ENCODE measurements around the gene GLS2.

GLS2 gene

GRCh38 chr12:56529656-56530055, 41.7 kb upstream of the GLS2 start:
- H3K9ac ChIP-seq (ENCODE audit: low read depth, low read length) = no peak overlapping the region
- H3K27ac ChIP-seq (ENCODE audit: low read length) = no peak overlapping the region
- no peaks in the 10 kb centered on the region for H4K20me1 ChIP-seq (ENCODE audit: insufficient read depth, low read length)
- H3K36me3 ChIP-seq (ENCODE audit: insufficient read depth, low read length) = no peaks in the 10 kb centered on the region
- no peaks in the 10 kb centered on the region for H3K4me1 ChIP-seq (ENCODE audit: insufficient read depth, low read length)
- DNase-seq (no peak), ATAC-seq (ENCODE audit: insufficient read depth, low read depth) (no peak)
- TF ChIP-seq CTCF (IDR thresholded peaks at IDR 0.05; ENCODE audit: borderline replicate concordance, extremely low read depth, low read length, poor library complexity, severe bottlenecking) (no peak), EZH2 (IDR thresholded peaks at IDR 0.05; ENCODE audit: borderline replicate concordance, low read depth, low read length, severe bottlenecking) (no peak)
- H3K79me2 ChIP-seq (ENCODE audit: insufficient read depth, low read length) = no peaks in the 10 kb centered on the region
- H3K27me3 ChIP-seq (ENCODE audit: insufficient read depth, low read length, poor library complexity) = no peaks in the 10 kb centered on the region
- H3K9me3 ChIP-seq (ENCODE audit: insufficient read depth, low read length, severe bottlenecking) = no peaks in the 10 kb centered on the region
- no peak overlapping the region for H3K4me3 ChIP-seq (ENCODE audit: low read depth in 1 of 2, low read length in 2 of 2)
- no peak overlapping the region for H2AFZ ChIP-seq (ENCODE audit: low read depth, low read length)
- H3K4me2 ChIP-seq (ENCODE audit: insufficient read depth, low read length) = no peak overlapping the region

DNA sequence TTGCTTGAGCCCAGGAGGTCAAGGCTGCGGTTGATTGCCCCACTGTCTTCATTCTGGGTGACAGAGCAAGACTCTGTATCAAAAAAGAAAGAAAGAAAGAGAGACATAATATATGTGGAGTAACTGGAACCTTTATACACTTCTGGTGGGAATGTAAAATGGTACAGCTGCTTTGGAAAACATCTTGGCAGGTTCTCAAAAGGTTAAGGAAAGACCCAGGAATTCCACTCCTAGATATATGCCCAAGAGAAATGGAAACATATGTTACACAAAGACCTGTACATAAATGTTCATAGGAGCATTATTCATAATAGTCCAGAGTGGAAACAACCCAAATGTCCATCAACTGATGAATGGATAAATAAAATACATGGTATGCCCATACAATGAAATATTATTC, 40.9 kb upstream of the GLS2 start:
- ATAC-seq (ENCODE audit: insufficient read depth, low read depth) (no peak), DNase-seq (no peak)
- Histone ChIP-seq H4K20me1 (ENCODE audit: insufficient read depth, low read length) (no peaks in the 10 kb centered on the region), H3K4me1 (ENCODE audit: insufficient read depth, low read length) (peaks cover 4% of the 10 kb centered on the region; the same call in 1 of the 2 replicates), H3K9ac (ENCODE audit: low read depth, low read length) (no peak overlapping the region), H3K36me3 (ENCODE audit: insufficient read depth, low read length) (no peaks in the 10 kb centered on the region), H3K4me2 (ENCODE audit: insufficient read depth, low read length) (no peak overlapping the region), H2AFZ (ENCODE audit: low read depth, low read length) (no peak overlapping the region), H3K4me3 (ENCODE audit: low read depth in 1 of 2, low read length in 2 of 2) (no peak overlapping the region), H3K27me3 (ENCODE audit: insufficient read depth, low read length, poor library complexity) (no peaks in the 10 kb centered on the region), H3K79me2 (ENCODE audit: insufficient read depth, low read length) (no peaks in the 10 kb centered on the region), H3K9me3 (ENCODE audit: insufficient read depth, low read length, severe bottlenecking) (no peaks in the 10 kb centered on the region), H3K27ac (ENCODE audit: low read length) (no peak overlapping the region)
- no peak for TF ChIP-seq EZH2 (IDR thresholded peaks at IDR 0.05; ENCODE audit: borderline replicate concordance, low read depth, low read length, severe bottlenecking)

GRCh38 chr12:56522411-56523193, 34.6 kb upstream of the GLS2 start:
- peaks cover 39% of the 10 kb centered on the region for H3K4me1 ChIP-seq (ENCODE audit: insufficient read depth, low read length)
- no peaks in the 10 kb centered on the region for H4K20me1 ChIP-seq (ENCODE audit: insufficient read depth, low read length)
- H3K9ac ChIP-seq (ENCODE audit: low read depth, low read length) = peak overlapping the region; percentile 51
- DNase-seq (no peak), ATAC-seq (ENCODE audit: insufficient read depth, low read depth) (peak; percentile 41; the same call in 2 of the 3 replicates)
- H2AFZ ChIP-seq (ENCODE audit: low read depth, low read length) = peak overlapping the region; percentile 94
- H3K4me2 ChIP-seq (ENCODE audit: insufficient read depth, low read length) = peak overlapping the region; percentile 67
- H3K36me3 ChIP-seq (ENCODE audit: insufficient read depth, low read length) = no peaks in the 10 kb centered on the region
- H3K4me3 ChIP-seq (ENCODE audit: low read depth in 1 of 2, low read length in 2 of 2) = peak overlapping the region; percentile 25 to 63; a peak in 3 of 4 replicates
- TF ChIP-seq CTCF (IDR thresholded peaks at IDR 0.05; ENCODE audit: borderline replicate concordance, extremely low read depth, low read length, poor library complexity, severe bottlenecking) = no peak
- TF ChIP-seq EZH2 (IDR thresholded peaks at IDR 0.05; ENCODE audit: borderline replicate concordance, low read depth, low read length, severe bottlenecking) = no peak
- H3K27ac ChIP-seq (ENCODE audit: low read length) = peak overlapping the region; percentile 68; the same call in 1 of the 2 replicates
- peaks cover 9% of the 10 kb centered on the region for H3K79me2 ChIP-seq (ENCODE audit: insufficient read depth, low read length)
- H3K27me3 ChIP-seq (ENCODE audit: insufficient read depth, low read length, poor library complexity) = no peaks in the 10 kb centered on the region
- no peaks in the 10 kb centered on the region for H3K9me3 ChIP-seq (ENCODE audit: insufficient read depth, low read length, severe bottlenecking)

DNA sequence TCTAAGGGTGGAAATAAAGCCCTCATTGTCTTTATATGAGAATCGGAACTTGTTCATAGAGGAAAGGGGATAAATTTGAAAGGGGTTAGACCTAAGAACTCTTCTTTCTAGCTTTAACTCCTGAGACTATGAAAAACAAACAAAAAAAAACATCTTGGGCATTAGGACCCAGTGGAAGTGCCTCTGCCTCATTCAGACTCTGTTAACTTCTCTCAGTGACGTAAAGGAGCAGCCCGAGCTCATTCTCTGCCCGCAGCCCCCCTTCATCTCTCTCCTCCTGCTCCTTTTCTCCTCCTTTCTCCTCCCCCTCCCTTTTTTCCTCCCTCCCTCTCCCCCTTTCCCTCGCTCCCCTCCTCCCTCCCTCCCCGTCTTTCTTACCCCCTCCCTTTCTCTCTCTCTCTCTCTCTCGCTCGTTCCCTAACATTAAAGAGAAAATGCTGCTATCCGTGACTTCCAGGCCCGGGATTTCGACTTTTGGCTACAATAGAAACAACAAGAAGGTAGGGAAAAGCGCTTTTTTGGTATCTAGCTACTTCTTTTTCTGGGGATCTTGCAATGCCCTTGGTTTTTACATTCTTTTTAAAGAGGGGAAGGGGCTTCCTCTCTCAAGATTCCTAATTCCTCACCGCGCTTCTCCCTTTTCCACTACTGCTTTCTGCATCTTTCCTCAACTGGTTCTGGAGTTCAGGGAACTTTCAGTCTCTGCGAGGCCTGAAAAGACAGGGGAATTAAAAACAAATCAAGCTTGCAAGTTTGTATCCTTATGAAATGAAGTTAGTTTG, 33.8 kb upstream of the GLS2 start, which contains the start of gene RBMS2:
Gene RBMS2, plus strand, starts transcription at position 231 of the 782 bp plus-strand sequence. Its CDS starts 204 bp downstream, at position 435.
- Histone ChIP-seq H3K4me3 (ENCODE audit: low read depth in 1 of 2, low read length in 2 of 2) (peak within 1 kb of the TSS; percentile 25 to 63; a peak in 3 of 4 replicates), H3K27ac (ENCODE audit: low read length) (peak within 1 kb of the TSS; percentile 68), H3K4me2 (ENCODE audit: insufficient read depth, low read length) (peak within 1 kb of the TSS; percentile 67), H3K36me3 (ENCODE audit: insufficient read depth, low read length) (no peaks in the 10 kb centered on the region), H3K9me3 (ENCODE audit: insufficient read depth, low read length, severe bottlenecking) (no peaks in the 10 kb centered on the region), H2AFZ (ENCODE audit: low read depth, low read length) (peak within 1 kb of the TSS; percentile 94), H3K4me1 (ENCODE audit: insufficient read depth, low read length) (peaks cover 39% of the 10 kb centered on the region), H3K9ac (ENCODE audit: low read depth, low read length) (peak within 1 kb of the TSS; percentile 51), H3K79me2 (ENCODE audit: insufficient read depth, low read length) (peaks cover 9% of the 10 kb centered on the region), H3K27me3 (ENCODE audit: insufficient read depth, low read length, poor library complexity) (no peaks in the 10 kb centered on the region), H4K20me1 (ENCODE audit: insufficient read depth, low read length) (no peaks in the 10 kb centered on the region)
- DNase-seq = peak; percentile 83
- ATAC-seq (ENCODE audit: insufficient read depth, low read depth) = peak; percentile 99
- TF ChIP-seq CTCF (IDR thresholded peaks at IDR 0.05; ENCODE audit: borderline replicate concordance, extremely low read depth, low read length, poor library complexity, severe bottlenecking) (no peak), EZH2 (IDR thresholded peaks at IDR 0.05; ENCODE audit: borderline replicate concordance, low read depth, low read length, severe bottlenecking) (no peak)
